ENCODE measurements around the gene MTR.

The MTR gene

DNA sequence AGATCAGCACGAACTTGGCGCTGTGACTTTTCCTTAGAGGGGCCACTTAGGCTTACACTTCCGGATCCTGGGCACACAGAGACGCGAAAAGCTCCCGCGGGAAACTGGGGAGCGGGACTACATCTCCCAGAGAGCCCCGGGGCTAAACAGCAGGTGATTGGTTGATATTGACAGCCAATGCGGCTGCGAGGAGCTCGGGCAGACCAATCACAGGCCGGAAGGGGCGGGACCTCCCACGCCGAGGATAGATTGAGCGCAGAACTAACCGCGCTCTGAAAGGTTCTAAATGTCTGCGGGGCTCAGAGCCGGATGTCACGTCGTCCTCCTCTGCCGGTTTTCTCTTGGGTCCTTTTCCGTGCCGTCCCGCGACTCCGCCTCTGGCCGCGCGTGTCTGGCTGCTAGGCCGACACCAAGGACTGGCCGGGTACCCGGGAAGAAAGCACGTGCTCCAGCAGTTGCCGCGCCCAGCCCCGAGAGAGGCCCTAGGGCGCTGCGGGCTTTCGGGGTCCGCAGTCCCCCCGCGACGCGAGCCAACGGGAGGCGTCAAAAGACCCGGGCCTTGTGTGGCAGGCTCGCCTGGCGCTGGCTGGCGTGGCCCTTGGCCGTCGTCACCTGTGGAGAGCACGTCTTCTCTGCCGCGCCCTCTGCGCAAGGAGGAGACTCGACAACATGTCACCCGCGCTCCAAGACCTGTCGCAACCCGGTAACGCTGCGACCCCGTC is at the start of gene MTR:
TSS of gene MTR (plus strand) at position 258 of the 722 bp plus-strand sequence. CDS start at position 670, 412 bp downstream.
- DNase-seq = peak; percentile 95

DNA sequence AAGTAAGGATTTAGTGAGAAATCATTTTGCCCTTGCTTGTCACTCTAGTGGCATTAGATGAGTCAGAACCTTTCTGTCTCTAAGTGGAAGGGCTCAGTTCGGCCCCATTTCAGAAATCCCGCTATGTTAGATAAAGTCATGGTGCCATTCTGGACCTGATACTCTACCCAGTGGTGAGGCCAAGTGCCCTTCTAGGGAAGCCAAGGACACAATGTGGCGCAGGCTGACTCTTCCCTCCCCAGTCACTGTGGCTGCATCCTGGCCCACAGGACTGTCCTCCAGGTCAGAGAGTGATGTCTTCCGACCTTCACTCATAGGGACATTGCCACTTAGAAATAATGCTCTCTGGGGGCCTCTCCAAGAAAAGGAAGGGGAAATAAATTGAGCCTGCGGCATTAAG is 48.3 kb upstream of the MTR start:
- DNase-seq = no peak

GRCh38 chr1:236747311-236747985 is 47.6 kb upstream of the MTR start:
- DNase-seq = no peak

DNA sequence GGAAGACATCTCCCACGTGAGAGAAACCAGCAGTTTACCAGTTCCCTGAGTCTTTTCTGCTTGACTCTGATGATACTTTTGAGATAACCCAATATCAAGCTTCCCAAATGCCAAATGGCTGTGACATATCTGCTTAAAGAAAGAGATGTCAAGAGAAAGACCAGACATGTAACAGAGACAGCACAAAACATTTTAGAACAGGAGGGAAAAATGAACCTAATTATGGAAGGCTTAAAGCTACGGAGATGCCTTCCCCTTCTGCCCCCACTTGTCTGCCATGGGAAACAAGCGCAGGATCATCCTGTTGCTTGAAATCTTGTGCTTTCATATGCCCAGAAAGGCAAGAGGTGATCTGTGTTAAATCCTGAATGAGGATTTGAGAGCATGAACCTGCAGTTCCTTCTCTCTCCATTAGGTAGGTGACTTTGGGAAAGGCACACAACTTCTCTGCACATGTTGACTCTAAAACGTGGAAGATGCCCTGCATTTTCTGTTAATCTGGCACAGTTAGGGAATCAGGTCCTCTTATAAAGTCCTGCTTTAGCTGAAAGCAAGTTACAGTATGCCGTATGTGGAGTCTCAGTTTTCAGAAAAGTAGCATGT is 46.7 kb upstream of the MTR start:
- no peak for DNase-seq

DNA sequence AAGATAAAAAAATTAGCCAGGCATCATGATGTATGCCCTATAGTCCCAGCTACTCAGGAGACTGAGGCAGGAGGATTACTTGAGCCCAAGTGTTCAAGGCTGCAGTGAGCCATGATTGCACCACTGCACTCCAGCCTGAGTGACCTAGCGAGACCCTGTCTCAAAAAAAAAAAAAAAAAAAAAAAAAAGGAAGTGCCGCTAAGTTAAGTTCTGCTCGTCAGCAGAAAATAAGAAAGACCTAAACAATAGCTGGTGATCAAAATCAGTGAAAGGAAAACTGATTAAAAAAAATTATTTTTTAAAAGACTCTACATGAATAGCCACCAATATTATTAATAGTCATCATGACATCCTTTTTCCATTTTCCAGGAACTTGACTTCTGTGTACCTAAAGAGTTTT is 44.2 kb upstream of the MTR start:
- DNase-seq = no peak

DNA sequence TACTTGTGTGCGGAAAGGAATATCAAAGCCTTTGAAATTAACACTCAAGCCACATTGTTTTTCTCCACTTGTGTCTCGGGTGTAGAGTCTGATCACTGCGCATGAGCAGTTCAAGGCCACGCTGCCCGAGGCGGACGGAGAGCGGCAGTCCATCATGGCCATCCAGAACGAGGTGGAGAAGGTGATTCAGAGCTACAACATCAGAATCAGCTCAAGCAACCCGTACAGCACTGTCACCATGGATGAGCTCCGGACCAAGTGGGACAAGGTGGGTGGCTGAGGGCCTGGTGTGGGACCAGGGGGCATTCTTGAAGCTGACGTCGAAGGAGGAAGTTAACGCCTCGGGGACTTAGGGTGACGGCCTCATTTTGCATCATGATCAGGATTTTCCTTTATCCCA is 43.7 kb upstream of the MTR start:
- no peak for DNase-seq

GRCh38 chr1:236751935-236752334 is 43.2 kb upstream of the MTR start:
- DNase-seq = no peak

DNA sequence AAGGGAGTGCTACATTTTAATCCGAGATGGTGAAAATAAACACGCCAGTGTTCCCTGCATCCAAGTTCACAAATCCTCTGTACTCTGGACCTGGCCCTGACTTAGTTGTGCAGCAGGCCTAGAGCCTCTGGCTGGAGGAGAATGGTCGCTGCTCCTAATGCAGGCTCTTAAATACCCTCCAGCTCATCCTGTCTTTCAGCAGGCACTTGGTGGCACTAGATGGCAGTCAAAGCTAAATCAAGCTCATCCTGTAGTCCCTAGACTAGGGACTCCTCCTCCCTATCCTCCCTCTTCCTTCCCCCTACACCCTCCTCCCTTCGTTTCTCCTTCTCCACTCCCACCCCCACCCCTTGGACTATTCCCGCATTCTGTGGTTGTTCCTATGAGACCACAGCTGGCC is 41.6 kb upstream of the MTR start:
- DNase-seq = no peak

GRCh38 chr1:236753964-236754363 is 41.1 kb upstream of the MTR start:
- no peak for DNase-seq

DNA sequence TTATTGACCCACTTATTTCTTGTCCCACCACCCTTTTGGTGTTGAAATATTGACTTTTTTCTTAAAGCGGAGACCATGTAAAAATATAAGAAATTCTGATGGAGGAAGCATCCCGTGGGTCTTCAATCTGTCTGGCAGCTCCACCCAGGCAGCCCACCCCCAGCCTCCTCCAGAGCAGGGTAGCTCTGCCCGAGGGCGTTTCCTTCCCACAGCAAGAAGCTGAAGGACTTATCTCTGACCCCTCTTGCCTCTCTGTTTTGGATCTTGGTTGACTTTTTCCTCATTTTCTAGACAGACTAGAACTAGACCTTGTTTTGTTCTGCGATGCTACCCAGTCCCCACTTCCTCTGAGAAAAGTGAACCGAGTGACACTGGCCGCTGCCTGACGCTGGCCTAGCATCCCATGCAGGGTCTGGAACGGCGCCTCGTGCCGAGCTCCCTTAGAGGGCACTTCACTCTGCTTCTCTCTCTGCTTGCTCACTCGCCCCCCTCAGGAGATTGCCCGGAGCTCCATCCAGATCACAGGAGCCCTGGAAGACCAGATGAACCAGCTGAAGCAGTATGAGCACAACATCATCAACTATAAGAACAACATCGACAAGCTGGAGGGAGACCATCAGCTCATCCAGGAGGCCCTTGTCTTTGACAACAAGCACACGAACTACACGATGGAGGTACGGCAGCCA is 40.4 kb upstream of the MTR start:
- no peak for DNase-seq

- DNase-seq = no peak
Measured at GRCh38 chr1:236757640-236758039, 37.5 kb upstream of the MTR start.

GRCh38 chr1:236759252-236759859 is 35.7 kb upstream of the MTR start:
- DNase-seq = no peak

- DNase-seq = no peak
Measured at GRCh38 chr1:236760480-236760879, 34.6 kb upstream of the MTR start.

GRCh38 chr1:236760986-236761385 is 34.1 kb upstream of the MTR start:
- DNase-seq = no peak

DNA sequence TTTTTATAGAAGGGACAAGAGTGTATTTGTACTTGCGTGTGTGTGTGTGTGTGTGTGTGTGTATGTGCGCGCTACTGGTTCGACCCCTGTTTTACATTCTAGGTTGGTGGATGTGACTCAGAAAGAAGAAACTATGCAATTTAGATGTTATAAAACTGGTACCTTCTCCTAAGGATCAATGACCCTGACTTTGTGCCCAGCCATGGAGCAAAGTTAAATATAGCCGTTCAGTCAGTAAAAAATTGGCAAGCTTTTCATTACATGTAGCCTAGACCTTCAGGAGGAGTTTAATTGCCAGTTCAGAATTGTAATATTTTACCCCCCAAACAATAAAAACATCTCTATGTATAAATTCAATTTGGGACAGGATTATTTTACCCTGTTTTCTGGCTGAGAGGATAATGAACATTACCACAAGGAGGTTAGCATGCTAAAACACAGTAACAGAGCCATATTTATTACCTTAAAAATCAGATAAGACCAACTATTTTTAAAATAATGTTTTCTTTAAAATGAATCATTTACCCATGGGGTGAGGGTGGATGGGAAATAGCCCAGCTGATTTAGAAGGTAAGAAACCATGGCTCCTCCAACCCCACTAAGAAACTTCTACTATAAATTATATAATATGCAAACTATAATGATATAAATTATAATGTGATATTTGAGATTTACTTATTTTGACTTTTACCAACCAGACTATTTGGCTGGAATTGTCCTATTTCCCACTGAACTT is 33.5 kb upstream of the MTR start:
- no peak for DNase-seq

DNA sequence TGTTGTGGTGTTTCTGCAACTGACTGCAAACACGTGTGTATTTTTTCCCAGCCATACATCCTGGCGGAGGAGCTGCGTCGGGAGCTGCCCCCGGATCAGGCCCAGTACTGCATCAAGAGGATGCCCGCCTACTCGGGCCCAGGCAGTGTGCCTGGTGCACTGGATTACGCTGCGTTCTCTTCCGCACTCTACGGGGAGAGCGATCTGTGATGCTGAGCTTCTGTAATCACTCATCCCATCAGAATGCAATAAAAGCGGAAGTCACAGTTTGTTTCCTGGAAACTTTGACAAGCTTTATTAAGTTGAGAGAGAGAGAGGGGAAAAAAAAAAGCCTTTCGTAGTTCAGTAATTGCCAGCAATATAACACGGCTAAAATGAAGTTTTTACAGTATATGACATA is 32.7 kb upstream of the MTR start:
- DNase-seq = no peak

DNA sequence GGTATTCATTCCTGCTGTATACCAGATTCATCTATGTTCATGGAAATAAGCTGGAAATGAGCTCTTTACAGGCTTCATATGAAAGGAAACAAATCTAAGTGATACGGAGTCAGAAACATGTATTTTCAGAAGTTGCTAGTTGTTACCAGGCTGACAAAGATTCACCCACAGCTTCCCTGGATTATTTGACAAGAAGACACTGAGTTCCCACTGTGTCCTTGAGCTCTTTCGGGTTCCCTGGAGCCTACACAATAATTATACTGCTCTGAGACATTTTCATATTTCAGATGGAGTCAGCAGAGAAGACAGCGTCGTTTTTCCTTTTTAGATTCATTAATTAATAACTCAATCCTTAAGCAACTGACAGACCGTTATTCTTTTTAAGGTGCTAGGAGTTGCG is 29.3 kb upstream of the MTR start:
- DNase-seq = no peak

DNA sequence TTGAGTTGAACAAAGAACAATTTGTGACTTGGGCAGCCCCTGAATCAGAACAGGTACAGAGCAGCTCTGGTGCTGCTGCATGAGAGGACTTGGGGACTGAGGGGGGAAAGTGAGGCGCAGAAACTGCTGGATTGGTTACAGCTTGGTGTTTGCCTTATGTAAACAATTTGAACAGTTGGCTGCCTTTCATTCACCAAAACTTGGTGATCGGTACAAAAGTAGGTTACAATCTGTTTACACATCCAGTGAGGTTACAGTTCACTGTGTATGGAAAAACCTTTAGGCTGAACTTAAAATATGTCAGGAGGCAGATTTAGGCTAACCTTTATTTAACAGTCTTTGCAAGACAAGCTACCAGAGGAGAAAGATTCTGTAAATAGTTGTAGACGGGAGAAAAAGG is 28.6 kb upstream of the MTR start:
- no peak for DNase-seq

GRCh38 chr1:236767276-236767675 is 27.8 kb upstream of the MTR start:
- DNase-seq = no peak

GRCh38 chr1:236768601-236769000 is 26.5 kb upstream of the MTR start:
- no peak for DNase-seq

DNA sequence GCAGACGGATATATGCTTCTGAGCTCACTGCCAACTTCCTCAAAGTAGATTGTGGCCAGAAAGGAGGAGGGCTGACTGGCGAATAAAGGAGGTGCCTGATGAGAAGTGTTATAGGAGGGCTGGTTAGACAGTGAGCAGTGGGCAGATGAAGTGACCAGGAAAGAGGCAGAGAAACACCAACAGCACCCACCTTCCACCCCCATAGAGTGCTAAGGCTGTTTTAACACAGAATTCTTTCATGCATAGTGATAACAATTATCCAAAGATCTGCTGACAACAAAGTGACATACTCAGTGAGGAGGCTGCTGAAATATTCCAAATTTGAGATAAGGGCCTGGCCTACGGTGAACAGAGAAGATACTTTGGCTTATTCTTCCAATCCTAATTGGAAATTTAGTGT is 21.2 kb upstream of the MTR start:
- no peak for DNase-seq

DNA sequence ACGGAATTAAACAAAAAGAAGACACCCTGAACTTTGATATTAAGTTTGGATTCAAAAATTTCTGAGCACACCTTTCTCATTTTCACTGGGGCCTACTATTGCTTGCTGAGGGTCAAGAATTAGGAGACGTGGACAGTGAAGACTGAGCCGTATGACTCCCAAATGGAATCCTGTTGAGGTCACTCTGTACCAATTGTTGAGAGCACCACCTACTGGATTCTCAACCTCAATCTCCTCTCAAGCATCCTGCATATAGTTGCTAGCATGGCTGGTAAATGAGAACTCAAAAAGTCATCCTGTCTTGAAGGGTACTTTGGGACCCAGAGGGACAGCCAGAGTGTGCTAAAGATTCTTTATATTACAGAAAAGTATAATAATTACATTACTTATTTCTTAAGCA is 20.2 kb upstream of the MTR start:
- no peak for DNase-seq

GRCh38 chr1:236779312-236779711 is 15.8 kb upstream of the MTR start:
- no peak for DNase-seq
